ENCODE results near the gene APPL1.

- TF ChIP-seq EZH2 (IDR thresholded peaks at IDR 0.05; ENCODE audit: insufficient read depth, poor library complexity, severe bottlenecking) (no peak), EZH2phosphoT487 (IDR thresholded peaks at IDR 0.05; ENCODE audit: insufficient read depth, low read depth) (no peak)
Measured at GRCh38 chr3:57292159-57292896, 64.8 kb downstream of the APPL1 start, which contains the start of gene ASB14.
